NCI-H82 (cell line): ENCODE measurements around the gene MED4.

Source experiments
- DNase-seq: peaks from one replicate; lab custom pipeline; 2025; lab: John Stamatoyannopoulos, UW

MED4 gene

GRCh38 chr13:48037346-48038173, 57.3 kb downstream of the MED4 start, which contains the start of gene NUDT15:
Gene NUDT15, plus strand, starts transcription at chr13:48037726. Its CDS starts 21 bp downstream, at chr13:48037747.
- peak; percentile 99 for DNase-seq

- DNase-seq = no peak
Observed at GRCh38 chr13:48029859-48030258, 65.0 kb downstream of the MED4 start.

GRCh38 chr13:48028066-48028465, 66.8 kb downstream of the MED4 start:
- no peak for DNase-seq
